K562 (cell line): ENCODE results near the gene DGKA. TPM values are rescaled to one million over a fixed set of nuclear protein-coding genes. Genes with fewer than 3 reads are reported as not detected.

Experiments used
- CHD2 ChIP-seq: IDR thresholded peaks from 2 replicates; pipeline ENCODE4 v1.6.1; 2011; ENCODE audit warnings: low read depth, low read length
- CREB1 ChIP-seq, 2 experiments: sonication (generic) in 1 of 2; formaldehyde crosslinking in 1 of 2; IDR thresholded peaks; 2 replicates each; pipeline versions ENCODE4 v1.6.1 to v1.8.0; 2012 to 2022; ENCODE audit warnings: inconsistent platforms in 1 of 2, mild to moderate bottlenecking in 1 of 2, missing genetic modification reagents in 1 of 2, moderate library complexity in 1 of 2
- HBP1 ChIP-seq: fragments of 450-650 bp; formaldehyde crosslinking; IDR thresholded peaks from 2 replicates; pipeline ENCODE4 v1.4.0; 2022; ENCODE audit warnings: missing genetic modification characterization
- HDAC1 ChIP-seq, 2 experiments: fragments of 450-650 bp; IDR thresholded peaks; 2 replicates each; pipeline ENCODE4 v1.6.1; 2016 to 2017; ENCODE audit warnings: inconsistent platforms in 1 of 2, mild to moderate bottlenecking in 1 of 2, moderate library complexity in 1 of 2
- HDAC3 ChIP-seq: fragments of 450-650 bp; IDR thresholded peaks from 2 replicates; pipeline ENCODE4 v1.6.1; 2018; ENCODE audit warnings: borderline replicate concordance, mild to moderate bottlenecking, moderate library complexity; ENCODE audit not compliant: partially characterized antibody
- LCOR ChIP-seq: sonication (generic); formaldehyde crosslinking; IDR thresholded peaks from 2 replicates; pipeline ENCODE4 v1.8.0; 2022; ENCODE audit warnings: mild to moderate bottlenecking, missing genetic modification reagents
- TRIM25 ChIP-seq: fragments of 450-650 bp; IDR thresholded peaks from 2 replicates; pipeline ENCODE4 v1.7.0; 2016; ENCODE audit warnings: borderline replicate concordance
- VEZF1 ChIP-seq: fragments of 200-800 bp; sonication (Bioruptor generic); IDR thresholded peaks from 2 replicates; pipeline ENCODE4 v1.6.1; 2017; ENCODE audit warnings: missing genetic modification characterization, missing compliant biosample characterization
- WHSC1 ChIP-seq: IDR thresholded peaks from one replicate; pipeline ENCODE4 v1.6.1; 2012; ENCODE audit warnings: low read length, control low read depth, inconsistent platforms
- YY1 ChIP-seq, 3 experiments: IDR thresholded peaks; 2 replicates each; pipeline ENCODE4 v1.6.1; 2011; ENCODE audit warnings: low read length in 2 of 3, mild to moderate bottlenecking in 2 of 3, moderate library complexity in 2 of 3, borderline replicate concordance in 1 of 3, control low read depth in 1 of 3, low read depth in 1 of 3; ENCODE audit not compliant: insufficient read depth in 3 of 3, insufficient replicate concordance in 2 of 3, control insufficient read depth in 1 of 3, insufficient read length in 1 of 3; ENCODE audit errors: extremely low read depth in 1 of 3
- polyA plus RNA-seq, 8 experiments: library from polyadenylated mRNA; depleted of rRNA in 4 of 8; stranded (reverse) in 5 of 8; unstranded in 3 of 8; fragments of >200 nt; fragmentation: Nextera tagmentation in 2 of 8; fragmentation: Illumina TruSeq in 1 of 8; extraction: Ambion mirVana in 2 of 8; extraction: Trizol in 1 of 8; gene quantifications; 2 replicates each; pipeline versions ENCODE4 v1.2.1 to v1.2.3, GENCODE V29; 2011 to 2014; ENCODE audit warnings: inconsistent platforms in 1 of 8, missing spikeins in 1 of 8
- total RNA-seq, 7 experiments: library from RNA; depleted of rRNA in 6 of 7; stranded (reverse); fragments of >200 nt in 6 of 7; fragmentation: Illumina TruSeq in 2 of 7; extraction: Trizol in 2 of 7; gene quantifications; 2 replicates each; pipeline versions ENCODE4 v1.2.1 to v1.2.3, GENCODE V29; 2011 to 2021; ENCODE audit warnings: low replicate concordance in 1 of 7

Gene DGKA
- total and polyA plus RNA-seq, 9 of the 15 experiments (the other 6 are each of a cell fraction or from before 2014, with no cell fraction given) = 3.4 to 12.4 (median 6.2) TPM

- TF ChIP-seq YY1 (IDR thresholded peaks at IDR 0.05; ENCODE audit: borderline replicate concordance in 1 of 3, control insufficient read depth in 1 of 3, extremely low read depth in 1 of 3, insufficient read depth in 3 of 3, insufficient read length in 1 of 3, insufficient replicate concordance in 2 of 3, low read depth in 1 of 3, low read length in 2 of 3) = peak; percentile 83 to 96 (median 96)
- peak; percentile 90 for TF ChIP-seq HBP1 (CRISPR knock-in tag)
- no peak for TF ChIP-seq CREB1 (IDR thresholded peaks at IDR 0.05)
- peak; percentile 44; the same call in 1 of the 2 replicates for TF ChIP-seq CREB1 (CRISPR knock-in tag; IDR thresholded peaks at IDR 0.05)
- TF ChIP-seq HDAC1 (IDR thresholded peaks at IDR 0.05) = peak; percentile 65 to 76; a peak in 1 of 4 replicates
- no peak for TF ChIP-seq WHSC1
- peak; percentile 56 for TF ChIP-seq HDAC3
- peak; percentile 16; the same call in 1 of the 2 replicates for TF ChIP-seq CHD2
- no peak for TF ChIP-seq TRIM25
- peak; percentile 86 for TF ChIP-seq VEZF1 (CRISPR knock-in tag)
- TF ChIP-seq LCOR = 0 out of 2 replicates have a peak, but pooled peaks have one; percentile 18
Observed at GRCh38 chr12:55926738-55927587, 4.0 kb upstream of the DGKA start (continued).
